Keratinocyte (primary cell): ENCODE data around the gene ATP6V0D1.

Experiments
- EZH2 ChIP-seq: IDR thresholded peaks from one replicate; pipeline ENCODE4 v1.6.1; 2012; ENCODE audit warnings: inconsistent platforms, mild to moderate bottlenecking, low read length, moderate library complexity
- TF ChIP-seq, protein P1 (sequence below), 3 experiments: IDR thresholded peaks in 1 of 3; conservative IDR thresholded peaks in 1 of 3; optimal IDR thresholded peaks in 1 of 3; 2 replicates in 2 of 3; 3 replicates in 1 of 3; pipeline versions ENCODE3 to v1.5.1; 2011; ENCODE audit warnings: low read length in 3 of 3, mild to moderate bottlenecking in 3 of 3, moderate library complexity in 2 of 3, control low read depth in 1 of 3, inconsistent platforms in 1 of 3; ENCODE audit not compliant: insufficient read depth in 2 of 3; ENCODE audit errors: extremely low read depth in 1 of 3

DNA sequence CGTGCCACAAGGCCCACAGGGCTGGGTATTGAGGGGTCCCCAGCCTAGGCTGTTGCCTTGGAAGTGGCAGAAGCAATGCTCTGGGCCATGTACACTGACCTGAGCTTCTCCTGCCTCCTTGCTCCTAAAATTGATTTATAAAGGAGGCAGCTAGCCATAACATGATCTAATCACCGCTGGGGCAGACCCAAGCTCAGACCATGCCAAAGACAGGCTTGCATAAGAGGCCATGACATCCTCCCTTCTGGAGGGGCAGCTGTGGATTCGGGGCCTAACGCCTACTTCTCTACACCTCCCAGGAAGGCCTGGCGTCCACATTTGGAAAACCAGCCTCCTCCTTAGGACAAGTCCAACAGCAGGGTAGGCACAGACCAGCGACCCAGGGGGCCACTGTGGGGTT, 37.7 kb downstream of the ATP6V0D1 start:
- TF ChIP-seq, protein P1, sequence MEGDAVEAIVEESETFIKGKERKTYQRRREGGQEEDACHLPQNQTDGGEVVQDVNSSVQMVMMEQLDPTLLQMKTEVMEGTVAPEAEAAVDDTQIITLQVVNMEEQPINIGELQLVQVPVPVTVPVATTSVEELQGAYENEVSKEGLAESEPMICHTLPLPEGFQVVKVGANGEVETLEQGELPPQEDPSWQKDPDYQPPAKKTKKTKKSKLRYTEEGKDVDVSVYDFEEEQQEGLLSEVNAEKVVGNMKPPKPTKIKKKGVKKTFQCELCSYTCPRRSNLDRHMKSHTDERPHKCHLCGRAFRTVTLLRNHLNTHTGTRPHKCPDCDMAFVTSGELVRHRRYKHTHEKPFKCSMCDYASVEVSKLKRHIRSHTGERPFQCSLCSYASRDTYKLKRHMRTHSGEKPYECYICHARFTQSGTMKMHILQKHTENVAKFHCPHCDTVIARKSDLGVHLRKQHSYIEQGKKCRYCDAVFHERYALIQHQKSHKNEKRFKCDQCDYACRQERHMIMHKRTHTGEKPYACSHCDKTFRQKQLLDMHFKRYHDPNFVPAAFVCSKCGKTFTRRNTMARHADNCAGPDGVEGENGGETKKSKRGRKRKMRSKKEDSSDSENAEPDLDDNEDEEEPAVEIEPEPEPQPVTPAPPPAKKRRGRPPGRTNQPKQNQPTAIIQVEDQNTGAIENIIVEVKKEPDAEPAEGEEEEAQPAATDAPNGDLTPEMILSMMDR (optimal IDR thresholded peaks at IDR 0.05 in 1 of 3, IDR thresholded peaks at IDR 0.05 in 1 of 3, conservative IDR thresholded peaks at IDR 0.05 in 1 of 3; ENCODE audit: extremely low read depth in 1 of 3, insufficient read depth in 2 of 3, low read length in 3 of 3) = no peak
- TF ChIP-seq EZH2 = no peak
